ENCODE measurements around the gene FILIP1L. TPM values are rescaled to one million over a fixed set of nuclear protein-coding genes. Genes with fewer than 3 reads are reported as not detected.

Gene FILIP1L
- total RNA-seq, 1 experiment from 2014 or later, result 0.07 TPM

- Histone ChIP-seq H3K79me1 (ENCODE audit: insufficient read depth, low read depth, low read length, poor library complexity, severe bottlenecking) (no peaks in the 10 kb centered on the region), H3K23me2 (ENCODE audit: insufficient read length, low read depth, low read length, poor library complexity, severe bottlenecking) (no peaks in the 10 kb centered on the region), H3K4me1 (ENCODE audit: insufficient read depth, low read length) (no peaks in the 10 kb centered on the region), H3K4me2 (ENCODE audit: insufficient read depth, insufficient read length, low read length) (no peak overlapping the region), H4K8ac (replicated peaks; ENCODE audit: insufficient read length, low read depth, low read length) (no peak overlapping the region), H2BK15ac (ENCODE audit: low read depth, low read length) (no peak overlapping the region), H3K79me2 (ENCODE audit: insufficient read depth, low read length) (no peaks in the 10 kb centered on the region), H3K23ac (ENCODE audit: insufficient read length, low read depth, low read length) (no peak overlapping the region), H3K56ac (ENCODE audit: insufficient read length, low read depth, low read length) (no peak overlapping the region), H4K91ac (ENCODE audit: insufficient read length, low read depth, low read length) (no peak overlapping the region), H2BK5ac (ENCODE audit: insufficient read length, low read length) (no peak overlapping the region), H2AK5ac (ENCODE audit: insufficient read length, low read length) (no peak overlapping the region), H4K5ac (ENCODE audit: insufficient read length, low read depth, low read length) (no peak overlapping the region), H3T11ph (ENCODE audit: low read length) (no peak overlapping the region), H4K20me1 (ENCODE audit: control insufficient read depth, insufficient read depth, insufficient read length) (no peaks in the 10 kb centered on the region), H2BK20ac (ENCODE audit: low read depth, low read length, poor library complexity, severe bottlenecking) (no peak overlapping the region), H3K9ac (ENCODE audit: extremely low read depth, insufficient read length, low read length) (no peak overlapping the region), H3K27me3 (ENCODE audit: insufficient read depth, low read length) (no peaks in the 10 kb centered on the region), H3K27ac (ENCODE audit: insufficient read length, low read depth, low read length) (no peak overlapping the region), H2AFZ (ENCODE audit: low read length) (no peak overlapping the region), H3K18ac (ENCODE audit: insufficient read length, low read depth, low read length) (peak overlapping the region; percentile 71), H3K4ac (ENCODE audit: low read depth, low read length) (no peak overlapping the region), H2BK120ac (ENCODE audit: low read depth, low read length, poor library complexity, severe bottlenecking) (no peak overlapping the region), H2BK12ac (ENCODE audit: insufficient read length, low read depth, low read length) (no peak overlapping the region), H3K14ac (ENCODE audit: insufficient read depth, low read length) (no peak overlapping the region; the same call in 1 of the 2 replicates), H3K9me3 (ENCODE audit: control insufficient read depth, low read depth, low read length) (no peaks in the 10 kb centered on the region)
- TF ChIP-seq CTCF (conservative IDR thresholded peaks at IDR 0.05), result no peak
- Mint-ChIP-seq H3K9me3 (peaks cover under 1 to 2% of the 10 kb centered on the region in 2 experiments; a peak in 2 of 5 replicates), H3K4me1 (peaks cover 5 to 7% of the 10 kb centered on the region in 2 experiments), H3K36me3 (ENCODE audit: insufficient read depth in 1 of 3, low read depth in 3 of 3) (peaks cover 2 to 8% (median 6%) of the 10 kb centered on the region in 3 experiments; a peak in 6 of 7 replicates), H3K4me3 (no peak overlapping the region), H3K27me3 (ENCODE audit: low read depth) (no peaks in the 10 kb centered on the region), H3K27ac (peak overlapping the region; percentile 11 to 62 (median 32); a peak in 5 of 7 replicates)
- no peak for DNase-seq
- WGBS (ENCODE audit: extremely low coverage, insufficient read length, low lambda C conversion rate), result no CpG with 5 or more reads among the region's 6 CpGs
Observed at GRCh38 chr3:100149713-100150415, 35.6 kb upstream of the FILIP1L start.
